Left lung (tissue), 10 donors: Measurements from ENCODE around the gene GALNT2. TPM values are rescaled to one million over a fixed set of nuclear protein-coding genes. Genes with fewer than 3 reads are reported as not detected.

Experiments used
- ATAC-seq: fragments of 200-7000 bp; cut with Tn5 transposase; one replicate; pipeline ENCODE4 v1.9.1; 2020; ENCODE audit warnings: moderate library complexity
- DNase-seq, 4 donors: peaks; one replicate each; pipeline ENCODE4 v3.0.0-alpha.2; 2013 to 2020
- H3K27ac ChIP-seq, 2 donors: fragments of 200-600 bp; sonication (generic) in 1 of 2; one replicate each; pipeline versions ENCODE4 v1.5.0 to v1.8.0; 2020 to 2021
- H3K27me3 ChIP-seq, 2 donors: fragments of 200-600 bp; sonication (generic) in 1 of 2; one replicate each; pipeline versions ENCODE4 v1.5.0 to v1.8.0; 2020 to 2021
- H3K36me3 ChIP-seq, 2 donors: fragments of 200-600 bp; sonication (generic) in 1 of 2; one replicate each; pipeline versions ENCODE4 v1.5.0 to v1.8.0; 2020 to 2021
- H3K4me1 ChIP-seq, 2 donors: fragments of 200-600 bp; one replicate each; pipeline ENCODE4 v1.8.0; 2021
- H3K4me3 ChIP-seq, 2 donors: fragments of 200-600 bp; sonication (generic) in 1 of 2; one replicate each; pipeline versions ENCODE4 v1.5.0 to v1.8.0; 2020 to 2021; ENCODE audit warnings: mild to moderate bottlenecking in 1 of 2
- H3K9me3 ChIP-seq, 2 donors: fragments of 200-600 bp; sonication (generic) in 1 of 2; one replicate each; pipeline versions ENCODE4 v1.5.0 to v1.8.0; 2020 to 2021
- intact Hi-C, 2 donors: fragments of 100-400 bp; cut with DNase I; formaldehyde crosslinking; loops; one replicate each; pipeline versions ENCODE4 v1.11.2 to v1.14.2; 2022
- polyA plus RNA-seq, 6 donors: library from polyadenylated mRNA; unstranded; fragments of 120-200 nt; gene quantifications; one replicate each; pipeline ENCODE4 v1.2.1, GENCODE V29; 2013; ENCODE audit not compliant: insufficient read length in 6 of 6
- total RNA-seq, 2 donors: library from RNA; stranded (reverse); fragmentation: NEBNext Ultra II Directional; extraction: Animal tissue kit (Norgen Biotek cat#: 25700); gene quantifications; one replicate each; pipeline ENCODE4 v1.2.1, GENCODE V29; 2021
- TF ChIP-seq, protein P1 (sequence below), 2 donors: fragments of 200-600 bp; sonication (generic) in 1 of 2; IDR thresholded peaks; one replicate each; pipeline versions ENCODE4 v1.5.0 to v1.8.0; 2021; ENCODE audit warnings: antibody characterized with exemption in 2 of 2
- donor health status: DM: no; HTN: yes; CAD: no.
- donor health status: DM: no; HTN: no; CAD: no.

GALNT2 gene
- total and polyA plus RNA-seq, 8 donors = 27.6 to 114 (median 40.0) TPM

DNA sequence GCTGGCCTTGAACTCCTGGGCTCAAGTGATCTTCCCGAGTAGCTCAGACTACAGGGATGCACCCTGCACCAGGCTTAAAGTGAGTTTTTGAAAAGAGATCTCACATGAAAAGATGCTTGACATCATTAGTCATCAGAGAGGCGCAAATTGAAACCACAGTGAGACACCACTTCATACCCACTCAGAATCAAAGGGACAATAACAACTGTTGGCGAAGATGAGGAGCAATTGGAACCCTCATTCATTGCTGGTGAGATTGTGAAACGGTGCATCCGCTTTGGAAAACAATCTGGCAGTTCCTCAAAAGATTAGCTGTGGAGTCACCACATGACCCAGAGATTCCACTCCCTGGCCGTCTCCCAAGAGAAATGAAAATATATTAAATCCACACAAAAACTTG lies 236.8 kb downstream of the GALNT2 start:
- no peaks in the 10 kb centered on the region for H3K9me3 ChIP-seq
- H3K27ac ChIP-seq = no peak overlapping the region
- H3K4me3 ChIP-seq = no peak overlapping the region
- TF ChIP-seq, protein P1, sequence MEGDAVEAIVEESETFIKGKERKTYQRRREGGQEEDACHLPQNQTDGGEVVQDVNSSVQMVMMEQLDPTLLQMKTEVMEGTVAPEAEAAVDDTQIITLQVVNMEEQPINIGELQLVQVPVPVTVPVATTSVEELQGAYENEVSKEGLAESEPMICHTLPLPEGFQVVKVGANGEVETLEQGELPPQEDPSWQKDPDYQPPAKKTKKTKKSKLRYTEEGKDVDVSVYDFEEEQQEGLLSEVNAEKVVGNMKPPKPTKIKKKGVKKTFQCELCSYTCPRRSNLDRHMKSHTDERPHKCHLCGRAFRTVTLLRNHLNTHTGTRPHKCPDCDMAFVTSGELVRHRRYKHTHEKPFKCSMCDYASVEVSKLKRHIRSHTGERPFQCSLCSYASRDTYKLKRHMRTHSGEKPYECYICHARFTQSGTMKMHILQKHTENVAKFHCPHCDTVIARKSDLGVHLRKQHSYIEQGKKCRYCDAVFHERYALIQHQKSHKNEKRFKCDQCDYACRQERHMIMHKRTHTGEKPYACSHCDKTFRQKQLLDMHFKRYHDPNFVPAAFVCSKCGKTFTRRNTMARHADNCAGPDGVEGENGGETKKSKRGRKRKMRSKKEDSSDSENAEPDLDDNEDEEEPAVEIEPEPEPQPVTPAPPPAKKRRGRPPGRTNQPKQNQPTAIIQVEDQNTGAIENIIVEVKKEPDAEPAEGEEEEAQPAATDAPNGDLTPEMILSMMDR (IDR thresholded peaks at IDR 0.05) = no peak
- peak; percentile 13 for ATAC-seq
- H3K27me3 ChIP-seq = no peaks in the 10 kb centered on the region
- peak in 2 of 4 donors; percentile 24 to 38 for DNase-seq
- intact Hi-C loops = no loop called here
- no peaks in the 10 kb centered on the region for H3K4me1 ChIP-seq
- H3K36me3 ChIP-seq = no peaks in the 10 kb centered on the region

DNA sequence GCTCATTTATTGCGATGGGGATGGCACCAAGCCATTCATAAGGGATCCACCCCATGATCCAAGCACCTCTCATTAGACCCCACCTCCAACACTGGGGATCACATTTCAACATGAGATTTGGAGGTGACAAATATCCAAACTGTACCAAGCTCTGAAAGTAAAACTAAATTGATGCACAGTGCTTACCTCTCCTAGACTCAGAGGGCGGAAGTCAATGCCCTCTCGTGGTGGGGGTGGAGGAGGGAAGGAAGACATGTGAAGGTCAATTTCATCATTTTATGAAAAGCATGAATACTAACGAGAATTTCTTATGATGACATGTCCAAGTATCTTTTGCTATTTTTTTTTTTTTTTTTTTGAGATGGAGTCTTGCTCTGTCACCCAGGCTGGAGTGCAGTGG lies 239.1 kb downstream of the GALNT2 start:
- no peak for DNase-seq
- Histone ChIP-seq H3K4me3 (no peak overlapping the region), H3K27me3 (peaks cover 0 to 5% of the 10 kb centered on the region in 2 donors), H3K9me3 (no peaks in the 10 kb centered on the region), H3K4me1 (no peaks in the 10 kb centered on the region), H3K27ac (no peak overlapping the region), H3K36me3 (no peaks in the 10 kb centered on the region)
- intact Hi-C loops = no loop called here
- ATAC-seq = no peak
- TF ChIP-seq, protein P1 (IDR thresholded peaks at IDR 0.05) = no peak

DNA sequence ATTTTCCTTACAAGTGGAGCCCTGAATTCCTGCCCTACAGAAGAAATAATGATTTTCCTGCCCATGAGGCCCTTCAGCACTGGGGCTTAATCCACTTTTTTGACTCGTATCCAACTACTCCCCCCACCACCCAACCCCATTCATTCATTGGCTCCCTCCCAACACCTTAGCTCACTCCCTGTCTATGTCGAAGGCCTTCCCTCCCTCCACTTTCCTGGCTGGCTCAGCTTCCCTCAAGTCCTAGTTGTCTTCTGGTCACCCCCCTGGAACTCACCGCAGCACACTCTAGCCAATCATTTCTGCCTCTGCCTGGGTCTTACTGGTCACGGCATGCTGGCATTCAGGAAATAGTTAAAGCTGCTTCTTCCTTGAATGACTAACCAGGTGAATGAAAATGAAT lies 240.2 kb downstream of the GALNT2 start:
- no peaks in the 10 kb centered on the region for H3K9me3 ChIP-seq
- intact Hi-C loops = no loop called here
- no peaks in the 10 kb centered on the region for H3K4me1 ChIP-seq
- H3K4me3 ChIP-seq = no peak overlapping the region
- no peaks in the 10 kb centered on the region for H3K36me3 ChIP-seq
- H3K27ac ChIP-seq = no peak overlapping the region
- peaks cover 0 to 7% of the 10 kb centered on the region in 2 donors for H3K27me3 ChIP-seq
- ATAC-seq (no peak), DNase-seq (no peak)
- TF ChIP-seq, protein P1 (IDR thresholded peaks at IDR 0.05) = no peak

DNA sequence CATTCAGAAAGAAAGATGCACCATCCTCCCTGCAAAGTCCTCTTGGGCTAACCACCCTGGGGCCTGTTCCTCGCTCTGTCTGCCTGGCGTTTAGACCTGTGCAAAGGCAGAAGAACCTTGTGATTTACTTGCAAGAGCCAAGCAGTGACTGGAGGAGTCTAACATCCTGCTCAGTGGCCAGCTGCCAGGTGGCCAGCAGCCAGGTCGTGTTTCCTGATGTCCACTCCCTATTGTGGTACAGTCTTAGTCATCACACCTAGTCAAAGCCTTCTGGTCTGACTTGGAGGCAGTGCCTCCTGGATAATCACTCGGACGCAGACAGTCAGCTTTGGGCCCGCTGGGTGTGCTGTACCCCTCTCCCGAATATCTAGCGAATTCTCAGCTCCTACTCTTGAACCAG lies 241.0 kb downstream of the GALNT2 start:
- no peak overlapping the region for H3K4me3 ChIP-seq
- TF ChIP-seq, protein P1 (IDR thresholded peaks at IDR 0.05) = no peak
- ATAC-seq (peak; percentile 62), DNase-seq (peak in 2 of 4 donors; percentile 60 to 85)
- H3K4me1 ChIP-seq = no peaks in the 10 kb centered on the region
- no peak overlapping the region for H3K27ac ChIP-seq
- no peaks in the 10 kb centered on the region for H3K36me3 ChIP-seq
- H3K9me3 ChIP-seq = no peaks in the 10 kb centered on the region
- intact Hi-C loops = no loop called here
- H3K27me3 ChIP-seq = peaks cover 0 to 10% of the 10 kb centered on the region in 2 donors

DNA sequence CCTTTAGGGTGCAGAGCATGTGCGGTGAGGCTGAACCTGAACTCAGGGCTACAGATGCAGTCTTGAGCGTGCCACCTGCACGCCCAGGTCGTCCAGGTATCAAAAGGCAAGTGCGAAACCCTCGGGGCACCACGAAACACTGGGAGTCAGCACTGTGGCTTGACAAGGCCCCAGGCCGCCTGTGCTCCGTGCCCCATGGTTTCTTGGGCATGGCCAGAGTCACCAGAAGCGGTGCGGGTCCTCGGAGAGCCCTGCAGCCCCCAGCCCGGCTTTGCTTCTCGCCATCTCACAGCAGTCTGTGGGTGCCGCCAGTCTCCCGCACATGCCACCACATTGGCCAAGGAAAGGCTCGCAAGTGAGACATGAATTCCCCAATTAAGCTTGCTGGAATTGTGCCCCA lies 241.8 kb downstream of the GALNT2 start:
- H3K4me3 ChIP-seq = no peak overlapping the region
- DNase-seq (peak in 1 of 4 donors; percentile 61), ATAC-seq (no peak)
- no peaks in the 10 kb centered on the region for H3K36me3 ChIP-seq
- no peaks in the 10 kb centered on the region for H3K4me1 ChIP-seq
- TF ChIP-seq, protein P1 (IDR thresholded peaks at IDR 0.05) = no peak
- intact Hi-C loops = no loop called here
- H3K9me3 ChIP-seq = no peaks in the 10 kb centered on the region
- H3K27ac ChIP-seq = no peak overlapping the region
- H3K27me3 ChIP-seq = peaks cover 0 to 10% of the 10 kb centered on the region in 2 donors
